Right forelimb (tissue), 1 donor: ENCODE data around the gene RNASE4.
"Not testable (repeated sequence)": the region's sequence is repeated elsewhere in the genome, so short reads cannot be mapped to it uniquely, and the experiment has no call there.

Experiments
- DNase-seq: peaks from one replicate; pipeline ENCODE4 v3.0.0-alpha.2; 2018

The RNASE4 gene

DNA sequence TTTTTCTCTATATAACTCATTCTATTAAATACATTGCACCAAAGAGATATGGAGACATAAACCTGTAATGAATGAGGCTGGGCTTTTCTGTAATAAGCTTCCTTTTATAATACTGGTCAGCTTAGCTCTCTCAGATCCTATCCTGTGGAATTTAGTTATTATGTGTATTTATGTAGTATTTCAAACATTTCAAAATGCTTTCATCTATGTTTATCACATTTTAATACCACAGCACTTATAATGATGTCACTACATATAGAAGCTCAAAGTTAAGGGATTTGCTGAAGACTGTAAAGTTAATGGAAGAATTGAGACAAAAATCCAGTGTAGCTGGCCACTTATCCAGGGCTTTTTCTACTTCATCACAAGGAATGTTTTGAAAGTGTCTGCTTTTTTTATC is 15.6 kb downstream of the RNASE4 start:
- DNase-seq: no peak

DNA sequence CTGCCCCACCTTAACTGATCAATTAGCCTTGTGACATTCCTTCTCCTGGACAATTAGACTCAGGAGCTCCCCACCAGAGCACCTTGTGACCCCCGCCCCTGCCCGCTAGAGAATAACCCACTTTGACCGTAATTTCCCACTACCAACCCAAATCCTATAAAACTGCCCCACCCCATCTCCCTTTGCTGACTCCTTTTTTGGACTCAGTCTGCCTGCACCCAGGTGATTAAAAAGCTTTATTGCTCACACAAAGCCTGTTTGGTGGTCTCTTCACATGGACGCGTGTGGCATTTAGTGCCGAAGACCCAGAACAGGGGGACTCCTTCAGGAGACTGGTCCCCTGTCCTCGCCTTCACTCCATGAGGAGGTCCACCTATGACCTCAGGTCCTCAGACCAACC is 16.6 kb downstream of the RNASE4 start:
- not testable (repeated sequence) for DNase-seq

DNA sequence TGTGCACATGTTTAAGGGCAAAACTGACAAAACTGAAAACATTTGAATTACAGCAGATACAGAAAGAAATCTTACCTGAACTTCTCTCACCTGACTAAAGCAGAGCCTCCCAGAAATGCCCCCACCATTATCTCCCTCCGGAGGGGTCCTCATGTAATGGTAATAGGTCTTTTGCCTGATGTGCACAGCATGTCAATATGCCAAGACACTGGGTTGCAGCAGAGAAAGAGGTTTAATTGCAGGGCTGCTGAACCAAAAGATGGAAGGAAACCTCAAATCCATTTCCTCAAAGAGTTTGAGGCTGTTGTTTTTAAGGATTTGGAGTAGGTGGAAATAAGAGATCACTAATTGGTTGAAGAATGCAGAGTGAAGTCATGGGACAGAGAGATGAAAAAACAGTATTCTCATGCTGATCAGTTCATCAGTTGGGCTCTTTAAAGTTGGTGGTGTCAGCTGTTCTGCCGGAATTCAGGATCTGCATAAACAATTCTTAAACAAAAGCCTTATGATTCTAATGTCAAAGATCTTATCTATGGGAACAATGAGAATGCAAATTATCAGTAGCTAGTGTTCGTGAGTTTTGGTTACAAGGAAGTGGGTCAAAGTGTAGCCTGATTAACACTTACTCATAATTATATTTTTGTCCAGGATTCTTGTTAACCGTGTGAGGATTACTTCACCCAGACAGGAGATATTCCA is 22.4 kb downstream of the RNASE4 start:
- DNase-seq: no peak

- no peak for DNase-seq
These were observed 23.3 kb downstream of the RNASE4 start for GRCh38 chr14:20707622-20708021.

DNA sequence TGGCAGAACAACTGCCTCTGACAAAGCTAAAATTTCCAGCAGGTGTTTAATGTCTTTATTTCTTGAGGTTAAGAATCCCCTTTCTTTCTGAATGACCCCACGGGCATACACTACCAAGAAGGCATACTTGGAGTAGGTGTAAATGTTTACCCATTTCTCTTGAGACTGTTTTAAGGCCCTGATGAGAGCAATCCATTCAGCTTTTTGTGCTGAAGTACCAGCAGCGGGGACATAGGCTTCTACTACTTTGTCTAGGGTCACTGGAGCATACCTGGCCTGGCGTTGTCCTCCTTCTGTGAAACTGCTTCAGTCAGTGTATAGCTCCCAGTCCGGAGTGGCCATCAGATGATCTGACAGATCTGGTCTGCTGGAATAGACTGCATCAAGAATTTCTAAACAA is 26.9 kb downstream of the RNASE4 start:
- no peak for DNase-seq

- DNase-seq: no peak
These were observed 27.3 kb downstream of the RNASE4 start for GRCh38 chr14:20711685-20712084.

GRCh38 chr14:20712904-20713303 is 28.5 kb downstream of the RNASE4 start:
- no peak for DNase-seq

DNA sequence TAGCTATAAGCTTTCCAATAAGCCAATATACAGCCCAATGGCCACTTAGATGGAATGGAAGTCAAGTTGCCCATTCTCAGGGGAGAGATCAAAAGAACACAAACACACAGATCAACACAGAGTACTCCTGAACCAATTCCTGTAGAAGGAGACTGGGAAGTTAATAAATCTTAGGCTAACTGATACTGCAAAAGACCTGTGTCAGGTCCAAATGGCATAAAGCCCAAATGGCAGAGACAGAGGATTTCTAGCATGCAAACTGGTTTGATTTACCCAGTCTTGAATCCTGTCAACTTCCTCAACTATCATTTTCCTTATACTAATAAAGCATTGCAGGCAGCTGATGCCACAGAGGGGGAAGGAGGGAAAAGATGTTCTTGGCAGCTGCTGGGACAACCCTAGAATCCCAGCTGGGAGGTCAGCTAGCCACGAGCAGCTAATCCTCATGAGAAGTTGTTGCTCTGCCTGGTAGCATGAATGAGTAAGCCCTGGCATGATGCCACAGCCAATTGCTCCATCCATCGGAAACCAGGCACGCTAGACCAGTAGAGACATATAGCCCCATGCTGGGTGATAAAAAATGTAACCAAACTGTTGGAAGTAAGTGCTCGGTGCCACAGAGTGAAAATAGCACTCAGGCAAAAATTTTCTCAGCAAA is 30.4 kb downstream of the RNASE4 start:
- DNase-seq: no peak

GRCh38 chr14:20719777-20720176 is 35.4 kb downstream of the RNASE4 start:
- no peak for DNase-seq

DNA sequence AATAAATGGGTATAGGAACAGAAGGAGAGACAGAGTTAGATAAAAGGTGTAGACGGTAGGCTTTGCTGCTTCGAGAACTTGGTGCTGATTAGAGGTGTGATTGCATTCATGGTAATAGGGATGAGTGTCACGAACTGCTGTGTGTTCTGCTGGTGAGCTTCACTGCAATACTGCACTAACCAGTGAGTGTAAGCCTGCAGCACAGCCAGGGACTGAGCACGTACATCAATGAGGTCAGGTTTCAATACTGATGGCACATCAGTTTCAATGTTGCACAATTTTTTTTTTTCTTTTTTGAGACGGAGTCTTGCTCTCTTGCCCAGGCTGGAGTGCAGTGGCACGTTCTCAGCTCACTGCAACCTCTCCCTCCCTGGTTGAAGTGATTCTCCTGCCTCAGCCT is 36.4 kb downstream of the RNASE4 start:
- no peak for DNase-seq

- DNase-seq: no peak
These were observed 37.7 kb downstream of the RNASE4 start for GRCh38 chr14:20722016-20722415.

DNA sequence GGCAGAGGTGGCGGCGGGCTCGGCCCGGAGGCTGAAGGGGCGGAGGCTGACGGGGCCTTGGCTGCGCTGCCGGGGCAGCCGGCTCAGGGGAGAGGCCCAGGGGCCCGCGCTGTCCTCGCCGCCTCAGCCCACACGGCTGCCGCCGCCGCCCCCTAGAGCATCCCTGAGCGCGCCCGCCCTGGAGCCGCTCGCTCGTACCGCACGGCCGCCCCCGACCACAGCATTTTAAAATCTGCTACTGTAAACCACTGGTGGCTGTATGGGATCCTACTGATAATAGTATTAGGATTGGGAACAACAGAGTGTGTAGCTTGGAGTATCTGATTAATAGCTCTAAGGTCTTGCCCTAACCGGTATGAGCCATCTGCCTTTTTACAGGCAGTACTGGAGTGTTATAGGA is 39.1 kb downstream of the RNASE4 start:
- no peak for DNase-seq

- not testable (repeated sequence) for DNase-seq
These were observed 41.8 kb downstream of the RNASE4 start for GRCh38 chr14:20726121-20726520.

DNA sequence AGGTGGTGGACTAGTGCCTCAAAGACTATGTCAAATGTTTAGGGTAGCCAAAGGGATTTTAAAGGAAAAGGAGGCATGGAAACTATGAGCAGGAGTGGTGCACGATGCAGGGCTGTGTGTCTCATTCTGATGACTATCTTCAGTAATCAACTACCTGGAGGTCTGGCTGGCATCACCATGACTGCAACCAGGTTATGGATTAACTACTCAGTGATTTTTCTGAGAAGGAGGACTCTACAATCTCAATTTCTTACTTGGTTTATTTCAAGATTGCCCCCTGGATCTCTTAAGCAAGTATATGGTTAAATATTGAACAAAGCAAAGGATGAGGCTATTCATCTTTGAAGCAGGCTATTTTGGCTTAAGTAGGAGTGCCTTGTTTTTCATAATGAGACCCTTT is 42.2 kb downstream of the RNASE4 start:
- no peak for DNase-seq

GRCh38 chr14:20730891-20731290 is 46.5 kb downstream of the RNASE4 start:
- DNase-seq: no peak

GRCh38 chr14:20732477-20732876 is 48.1 kb downstream of the RNASE4 start:
- no peak for DNase-seq

- DNase-seq: no peak
These were observed 48.7 kb downstream of the RNASE4 start for GRCh38 chr14:20732979-20733635.

GRCh38 chr14:20733684-20734429 is 49.5 kb downstream of the RNASE4 start:
- no peak for DNase-seq

GRCh38 chr14:20734430-20734806 is 50.1 kb downstream of the RNASE4 start:
- no peak for DNase-seq

GRCh38 chr14:20738292-20738691 is 53.9 kb downstream of the RNASE4 start:
- not testable (repeated sequence) for DNase-seq

- no peak for DNase-seq
These were observed 57.8 kb downstream of the RNASE4 start for GRCh38 chr14:20742132-20742531.

GRCh38 chr14:20743556-20743955 is 59.2 kb downstream of the RNASE4 start:
- no peak for DNase-seq

- DNase-seq: no peak
These were observed 61.4 kb downstream of the RNASE4 start, which contains the start of gene EDDM3A for GRCh38 chr14:20745571-20746358. Gene EDDM3A, plus strand, starts transcription at chr14:20745887. Its CDS starts 1,694 bp downstream, at chr14:20747581.
